T-helper 17 cell (primary cell): ENCODE data around the gene ARID1A. TPM values are rescaled to one million over a fixed set of nuclear protein-coding genes. Genes with fewer than 3 reads are reported as not detected.
A peak's percentile ranks its signal among the peaks of the same experiment; 100 is the strongest.

Experiments used
- ATAC-seq: fragments of 150-1000 bp; cut with Tn5 transposase; 2 replicates; pipeline ENCODE4 v1.10.0; 2021; ENCODE audit warnings: mild to moderate bottlenecking, moderate library complexity
- DNase-seq, 3 donors: peaks; one replicate each; pipeline versions ENCODE4 v3.0.0 to v3.0.0-alpha.2; 2020 to 2021
- H3K9me3 ChIP-seq: one replicate; pipeline ENCODE4 v1.7.0; 2013; ENCODE audit warnings: low read length, mild to moderate bottlenecking; ENCODE audit not compliant: control insufficient read depth, poor library complexity, severe bottlenecking
- H3K27ac Mint-ChIP-seq: one replicate; pipeline ENCODE4 v1.8.0; 2022; ENCODE audit warnings: mild to moderate bottlenecking, moderate library complexity, mixed read lengths
- H3K27me3 Mint-ChIP-seq: one replicate; pipeline ENCODE4 v1.8.0; 2022; ENCODE audit warnings: mixed read lengths
- H3K36me3 Mint-ChIP-seq: one replicate; pipeline ENCODE4 v1.8.0; 2022; ENCODE audit warnings: low read depth, mixed read lengths
- H3K4me1 Mint-ChIP-seq: one replicate; pipeline ENCODE4 v1.8.0; 2022; ENCODE audit warnings: mild to moderate bottlenecking, mixed read lengths
- H3K4me3 Mint-ChIP-seq: one replicate; pipeline ENCODE4 v1.8.0; 2022; ENCODE audit warnings: mild to moderate bottlenecking, moderate library complexity, mixed read lengths
- total RNA-seq, 4 donors: library from RNA in 2 of 4; stranded (reverse) in 2 of 4; gene quantifications; one replicate each; pipeline ENCODE4 v1.2.3 and lab custom pipeline; 2022 to 2026

Gene ARID1A
- total RNA-seq, 2 donors from 2014 or later: 134 to 136 TPM

- peak overlapping the region; percentile 100 for H3K27ac Mint-ChIP-seq
- ATAC-seq (no peak), DNase-seq (no peak)
- H3K27me3 Mint-ChIP-seq: no peaks in the 10 kb centered on the region
- H3K36me3 Mint-ChIP-seq: peaks cover 13% of the 10 kb centered on the region
- no peaks in the 10 kb centered on the region for H3K9me3 ChIP-seq
- peaks cover 50% of the 10 kb centered on the region for H3K4me1 Mint-ChIP-seq
- peak overlapping the region; percentile 99 for H3K4me3 Mint-ChIP-seq
Observed at GRCh38 chr1:26827106-26827604, 131.3 kb downstream of the ARID1A start.

DNA sequence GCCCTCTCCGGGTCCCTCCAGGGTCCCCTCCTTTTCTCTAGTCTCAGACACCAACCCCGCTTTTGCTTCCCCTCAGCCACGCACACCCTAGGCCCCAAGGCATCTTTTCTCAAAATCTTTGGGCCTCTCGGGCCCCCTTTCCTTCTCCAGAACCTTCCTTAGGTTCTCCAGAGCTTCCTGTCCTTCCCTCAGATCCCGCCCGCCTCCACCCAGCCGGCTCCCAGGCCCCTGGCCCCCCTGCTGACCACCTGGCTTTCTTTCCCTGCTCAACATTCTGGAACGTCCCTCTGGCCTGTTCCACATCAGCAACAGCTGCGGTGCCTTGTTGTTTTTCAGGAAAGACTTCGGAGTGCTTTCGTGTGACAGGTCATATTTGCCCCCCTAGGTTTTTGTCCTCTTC is 131.8 kb downstream of the ARID1A start:
- H3K9me3 ChIP-seq: no peaks in the 10 kb centered on the region
- ATAC-seq: no peak
- H3K36me3 Mint-ChIP-seq: peaks cover 14% of the 10 kb centered on the region
- no peaks in the 10 kb centered on the region for H3K27me3 Mint-ChIP-seq
- no peak for DNase-seq
- peak overlapping the region; percentile 99 for H3K4me3 Mint-ChIP-seq
- peak overlapping the region; percentile 100 for H3K27ac Mint-ChIP-seq
- H3K4me1 Mint-ChIP-seq: peaks cover 55% of the 10 kb centered on the region

GRCh38 chr1:26828411-26828991 is 132.7 kb downstream of the ARID1A start:
- H3K27me3 Mint-ChIP-seq: no peaks in the 10 kb centered on the region
- H3K4me1 Mint-ChIP-seq: peaks cover 60% of the 10 kb centered on the region
- ATAC-seq (peak; percentile 17), DNase-seq (no peak)
- H3K9me3 ChIP-seq: no peaks in the 10 kb centered on the region
- peak overlapping the region; percentile 99 for H3K4me3 Mint-ChIP-seq
- peak overlapping the region; percentile 100 for H3K27ac Mint-ChIP-seq
- H3K36me3 Mint-ChIP-seq: peaks cover 14% of the 10 kb centered on the region

DNA sequence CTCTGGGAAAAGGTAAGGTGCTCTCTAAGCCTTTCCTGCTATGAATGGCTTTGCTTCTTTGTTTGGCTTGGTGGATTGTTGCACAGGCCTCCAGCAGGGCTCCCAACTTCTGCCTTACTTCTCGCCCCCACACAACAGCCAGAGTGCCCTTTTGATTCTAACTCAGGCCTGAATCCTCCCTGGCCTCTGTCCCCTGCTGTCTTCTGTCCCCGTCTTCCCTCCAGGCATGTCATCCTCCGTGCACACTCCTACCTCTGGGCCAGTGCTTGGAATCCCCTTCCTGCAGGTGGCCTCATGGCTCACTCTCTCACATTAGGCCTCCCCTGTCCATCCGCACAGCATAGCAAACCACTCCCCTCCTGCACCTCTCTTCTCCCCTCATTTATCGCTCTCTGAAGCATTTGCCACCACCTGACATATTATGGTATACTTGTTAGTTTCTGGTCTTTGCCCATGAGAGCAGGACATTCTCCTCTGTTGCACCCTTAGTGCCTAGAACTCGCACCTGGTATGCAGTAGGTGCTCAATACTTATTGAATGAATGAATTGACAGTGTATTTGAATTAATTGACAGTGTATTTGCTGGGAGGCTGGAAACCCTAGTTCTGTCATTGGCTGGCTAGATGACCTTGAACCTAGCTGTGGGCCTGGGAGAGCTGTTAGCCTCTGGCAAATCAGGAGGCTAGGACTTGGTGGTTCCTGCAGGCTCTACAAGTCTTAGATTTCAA is 133.5 kb downstream of the ARID1A start:
- H3K9me3 ChIP-seq: no peaks in the 10 kb centered on the region
- Mint-ChIP-seq H3K27me3 (no peaks in the 10 kb centered on the region), H3K4me1 (peaks cover 67% of the 10 kb centered on the region), H3K36me3 (peaks cover 14% of the 10 kb centered on the region), H3K27ac (peak overlapping the region; percentile 100), H3K4me3 (peak overlapping the region; percentile 99)
- no peak for DNase-seq
- no peak for ATAC-seq

DNA sequence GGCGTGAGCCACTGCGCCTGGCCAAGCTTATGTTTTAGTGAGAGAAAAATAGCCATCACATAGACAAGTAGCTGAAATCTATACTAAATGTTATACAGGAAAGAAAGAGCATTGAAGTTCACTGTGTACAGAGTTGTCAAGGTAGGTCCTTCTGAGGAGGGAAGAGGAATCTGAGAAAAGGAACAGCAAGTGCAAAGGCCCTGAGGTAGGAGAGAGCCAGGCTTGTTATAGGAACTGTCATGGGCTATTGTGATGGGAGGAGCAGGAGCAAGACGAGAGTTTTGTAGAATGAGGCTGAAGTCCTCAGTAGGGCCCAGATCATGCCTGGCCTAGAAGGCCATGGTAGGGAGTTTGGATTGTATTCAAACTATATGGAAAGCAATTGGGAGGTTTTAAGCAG is 135.2 kb downstream of the ARID1A start:
- H3K27me3 Mint-ChIP-seq: no peaks in the 10 kb centered on the region
- H3K4me1 Mint-ChIP-seq: peaks cover 71% of the 10 kb centered on the region
- no peak for ATAC-seq
- peak overlapping the region; percentile 100 for H3K27ac Mint-ChIP-seq
- peak overlapping the region; percentile 33 for H3K4me3 Mint-ChIP-seq
- no peak for DNase-seq
- no peaks in the 10 kb centered on the region for H3K9me3 ChIP-seq
- H3K36me3 Mint-ChIP-seq: peaks cover 14% of the 10 kb centered on the region

Other genes starting within 250 kb of the ARID1A start
- gene HMGN2, start 223.6 kb upstream of the ARID1A start, total RNA-seq: 100 to 1,000 TPM; 271 to 276 TPM
- 10 to 100 TPM; 76.3 to 98.0 TPM for gene RPS6KA1, start 166.3 kb upstream of the ARID1A start, total RNA-seq
- 10 to 100 TPM; 12.0 to 14.3 TPM for gene PIGV, start 91.9 kb downstream of the ARID1A start, total RNA-seq
- 10 to 100 TPM; 70.2 to 71.2 TPM for gene ZDHHC18, start 130.7 kb downstream of the ARID1A start, total RNA-seq
- 1 to 10 TPM; 1.3 TPM for gene SFN, start 167.1 kb downstream of the ARID1A start, total RNA-seq
- 10 to 100 TPM; 29.1 to 41.9 TPM for gene GPN2, start 194.3 kb downstream of the ARID1A start, total RNA-seq
- gene GPATCH3, start 204.5 kb downstream of the ARID1A start, total RNA-seq: 10 to 100 TPM; 26.4 to 43.2 TPM
- not detected for gene NR0B2, start 218.0 kb downstream of the ARID1A start, total RNA-seq
- gene NUDC, start 225.7 kb downstream of the ARID1A start, total RNA-seq: 10 to 100 TPM; 41.8 to 43.0 TPM